VCaP (cell line): Measurements from ENCODE around the gene FBL.
"Not testable (repeated sequence)": the region's sequence is repeated elsewhere in the genome, so short reads cannot be mapped to it uniquely, and the experiment has no call there.

Source experiments
- H3K27ac ChIP-seq: fragments of 450-650 bp; 2 replicates; pipeline ENCODE4 v1.5.1; 2017
- CTCF ChIP-seq: fragments of 450-650 bp; conservative IDR thresholded peaks from 2 replicates; pipeline ENCODE4 v1.5.1; 2017; ENCODE audit warnings: mild to moderate bottlenecking, moderate library complexity

FBL gene

DNA sequence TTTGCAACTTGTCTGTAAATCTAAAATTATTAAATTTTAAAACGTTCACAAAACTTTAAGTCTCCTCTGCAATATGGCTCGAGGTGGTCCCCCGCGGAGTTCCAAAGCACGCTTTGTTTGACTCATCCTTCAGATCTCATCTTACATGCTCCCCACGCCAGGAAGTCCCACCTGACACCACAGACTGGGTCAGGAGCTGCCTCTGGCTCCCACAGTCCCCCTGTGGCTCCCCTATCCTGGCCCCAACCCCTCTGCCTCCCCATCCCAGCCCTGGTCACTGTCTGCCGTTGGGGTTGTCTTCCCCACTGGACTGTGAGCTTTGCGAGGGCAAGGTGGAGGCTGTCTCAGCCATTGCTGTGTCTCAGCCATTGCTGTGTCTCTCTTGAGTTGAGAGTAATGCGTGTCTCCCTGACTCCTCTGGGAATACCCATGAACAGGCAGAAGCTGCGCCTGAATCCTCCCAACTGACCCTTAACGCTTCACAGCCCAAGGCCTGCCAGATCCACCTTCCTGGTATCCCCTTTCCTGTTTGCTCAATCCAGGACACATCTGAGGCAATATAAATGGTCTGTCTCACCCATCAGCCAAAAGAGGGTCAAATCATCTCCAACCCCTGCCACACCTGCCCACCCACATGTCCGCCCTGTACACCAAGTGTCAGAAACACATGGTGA lies 28.2 kb downstream of the FBL start:
- no peak overlapping the region for H3K27ac ChIP-seq
- no peak for TF ChIP-seq CTCF

DNA sequence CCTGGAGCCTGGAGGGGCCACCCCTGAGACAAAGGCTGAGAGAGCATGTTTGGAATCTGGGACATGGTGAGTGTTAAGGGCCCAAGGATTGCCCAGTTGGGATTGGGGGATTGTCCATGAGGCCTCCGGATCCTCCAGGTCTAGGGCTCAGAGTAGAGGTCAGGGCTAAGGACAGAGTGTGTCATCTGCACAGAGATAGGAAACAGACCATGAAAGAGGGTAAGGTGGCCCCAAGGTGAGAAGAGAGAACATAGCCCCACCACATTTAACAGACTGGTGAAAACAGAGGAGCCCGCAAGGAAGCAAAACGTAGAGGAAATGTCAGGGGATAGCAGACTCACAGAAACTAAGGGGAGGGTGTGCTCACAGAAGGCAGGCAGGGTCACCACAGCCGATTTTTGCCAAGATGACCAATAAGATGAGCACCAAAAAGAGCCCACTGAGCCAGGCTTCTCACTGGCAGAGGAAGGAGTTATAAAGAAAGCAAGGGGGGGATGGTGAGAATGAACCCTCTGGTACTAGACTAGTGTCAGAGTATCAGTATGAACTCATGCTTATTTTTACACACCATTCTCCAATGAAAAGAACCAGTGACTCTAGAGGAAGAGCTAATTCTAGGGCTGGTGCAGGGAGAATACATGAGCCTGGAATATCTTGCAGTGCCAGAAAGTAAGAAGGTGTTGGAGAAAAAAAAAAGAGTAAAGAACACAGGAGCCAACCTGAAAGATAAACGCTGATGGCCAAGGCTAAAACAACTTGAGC lies 29.7 kb downstream of the FBL start:
- H3K27ac ChIP-seq: no peak overlapping the region

GRCh38 chr19:39814595-39814994 lies 31.6 kb downstream of the FBL start:
- no peak overlapping the region for H3K27ac ChIP-seq
- TF ChIP-seq CTCF: no peak

More for the DNA sequence above, 29.7 kb downstream of the FBL start:
- no peak for TF ChIP-seq CTCF

- not testable (repeated sequence) for H3K27ac ChIP-seq
Measured at GRCh38 chr19:39814111-39814510, 32.1 kb downstream of the FBL start.

GRCh38 chr19:39813264-39813993 lies 32.8 kb downstream of the FBL start:
- TF ChIP-seq CTCF: no peak
- no peak overlapping the region for H3K27ac ChIP-seq

- no peak overlapping the region for H3K27ac ChIP-seq
- no peak for TF ChIP-seq CTCF
Measured at GRCh38 chr19:39811064-39811463, 35.1 kb downstream of the FBL start.

DNA sequence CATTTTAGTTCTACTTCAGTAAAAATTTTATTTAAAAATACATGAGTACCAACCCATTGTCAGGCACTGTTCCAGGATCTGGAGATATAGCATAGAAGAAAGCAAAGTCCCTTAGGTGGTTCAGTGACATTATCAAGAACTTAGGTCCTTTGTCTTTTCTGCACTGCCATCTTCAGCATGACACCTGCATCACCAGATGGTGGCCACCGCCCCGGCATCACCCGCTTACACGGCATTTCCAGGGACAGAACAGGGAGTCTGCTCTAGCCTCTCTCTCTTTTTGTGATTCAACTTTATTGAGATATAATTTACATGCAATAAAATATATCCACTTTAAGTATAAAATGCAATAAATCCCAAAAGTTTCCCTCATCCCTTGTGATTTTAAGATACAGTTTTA lies 35.8 kb downstream of the FBL start:
- TF ChIP-seq CTCF: no peak
- no peak overlapping the region for H3K27ac ChIP-seq
